HepG2 (cell line): Measurements from ENCODE around the gene IFI35. TPM values are rescaled to one million over a fixed set of nuclear protein-coding genes. Genes with fewer than 3 reads are reported as not detected.

ENCODE experiments used
- AFF4 ChIP-seq: sonication (generic); formaldehyde crosslinking; IDR thresholded peaks from 2 replicates; pipeline ENCODE4 v1.4.0; 2020; ENCODE audit warnings: missing genetic modification reagents
- CSRNP1 ChIP-seq: sonication (generic); formaldehyde crosslinking; IDR thresholded peaks from 2 replicates; pipeline ENCODE4 v1.8.1; 2023; ENCODE audit warnings: mild to moderate bottlenecking, missing genetic modification reagents
- DR1 ChIP-seq: sonication (generic); formaldehyde crosslinking; IDR thresholded peaks from 2 replicates; pipeline ENCODE4 v1.8.0; 2021; ENCODE audit warnings: mild to moderate bottlenecking, missing genetic modification reagents, inconsistent platforms
- FIP1L1 ChIP-seq: fragments of 200-400 bp; formaldehyde crosslinking; IDR thresholded peaks from 2 replicates; pipeline ENCODE4 v1.6.1; 2018; ENCODE audit warnings: low read depth, mild to moderate bottlenecking, low read length, moderate library complexity, borderline replicate concordance; ENCODE audit not compliant: insufficient read depth
- GATAD2A ChIP-seq: IDR thresholded peaks from 2 replicates; pipeline ENCODE4 v1.6.1; 2016
- HOXA9 ChIP-seq: sonication (generic); formaldehyde crosslinking; IDR thresholded peaks from 2 replicates; pipeline ENCODE4 v1.8.1; 2022; ENCODE audit warnings: missing genetic modification reagents, mild to moderate bottlenecking, moderate library complexity, borderline replicate concordance
- TSC22D2 ChIP-seq: sonication (generic); formaldehyde crosslinking; IDR thresholded peaks from 2 replicates; pipeline ENCODE4 v1.5.1; 2020; ENCODE audit warnings: missing genetic modification reagents, mild to moderate bottlenecking, borderline replicate concordance
- ZBTB33 ChIP-seq: sonication (generic); formaldehyde crosslinking; IDR thresholded peaks from 2 replicates; pipeline ENCODE4 v1.4.0; 2020; ENCODE audit warnings: missing genetic modification reagents
- ZFP36L1 ChIP-seq: sonication (generic); formaldehyde crosslinking; IDR thresholded peaks from 2 replicates; pipeline ENCODE4 v1.8.0; 2022; ENCODE audit warnings: mild to moderate bottlenecking, missing genetic modification reagents, moderate library complexity
- ZFP62 ChIP-seq: sonication (generic); formaldehyde crosslinking; IDR thresholded peaks from 2 replicates; pipeline ENCODE4 v1.4.0; 2020; ENCODE audit warnings: missing genetic modification reagents
- ZNF205 ChIP-seq: IDR thresholded peaks from 2 replicates; pipeline ENCODE4 v1.6.1; 2018; ENCODE audit warnings: missing biosample characterization, missing genetic modification reagents
- ZNF546 ChIP-seq: sonication (generic); formaldehyde crosslinking; conservative IDR thresholded peaks from 2 replicates; pipeline ENCODE4 v1.8.1; 2023; ENCODE audit warnings: mild to moderate bottlenecking, missing genetic modification reagents
- ZNF691 ChIP-seq: sonication (generic); formaldehyde crosslinking; IDR thresholded peaks from 2 replicates; pipeline ENCODE4 v1.4.0; 2020; ENCODE audit warnings: missing genetic modification reagents, low read depth, mild to moderate bottlenecking, borderline replicate concordance
- polyA plus RNA-seq, 8 experiments: library from polyadenylated mRNA; depleted of rRNA in 3 of 8; stranded (reverse) in 7 of 8; unstranded in 1 of 8; fragments of >200 nt; fragmentation: Illumina TruSeq in 4 of 8; extraction: Trizol in 4 of 8; gene quantifications; 2 replicates each; pipeline versions ENCODE4 v1.2.1 to v1.2.3, GENCODE V29; 2011 to 2016; ENCODE audit warnings: low read depth in 4 of 8, missing spikeins in 1 of 8, mixed read lengths in 1 of 8; ENCODE audit not compliant: insufficient read depth in 1 of 8
- total RNA-seq, 5 experiments: library from RNA; depleted of rRNA; stranded (reverse); fragments of >200 nt; fragmentation: Illumina TruSeq; extraction: Trizol; gene quantifications; 2 replicates each; pipeline ENCODE4 v1.2.3, GENCODE V29; 2016; ENCODE audit warnings: low read depth in 1 of 5

Gene IFI35
- total and polyA plus RNA-seq, 2 of the 13 experiments (the other 11 are each of a cell fraction or from before 2014, with no cell fraction given), result 28.9 to 38.1 TPM

- TF ChIP-seq AFF4 (CRISPR knock-in tag) (no peak), CSRNP1 (CRISPR knock-in tag) (peak; percentile 97), TSC22D2 (CRISPR knock-in tag) (no peak), ZFP36L1 (no peak), FIP1L1 (no peak), ZNF691 (CRISPR knock-in tag) (peak; percentile 71; the same call in 1 of the 2 replicates), ZNF205 (CRISPR knock-in tag) (peak; percentile 19; the same call in 1 of the 2 replicates), ZBTB33 (CRISPR knock-in tag) (no peak), GATAD2A (no peak), HOXA9 (CRISPR knock-in tag) (peak; percentile 94), ZFP62 (peak; percentile 86; the same call in 1 of the 2 replicates), DR1 (CRISPR knock-in tag) (peak; percentile 66), ZNF546 (CRISPR knock-in tag) (peak; percentile 87; the same call in 1 of the 2 replicates)
Observed at GRCh38 chr17:43021741-43022512, 15.3 kb downstream of the IFI35 start, which contains the start of gene VAT1 (continued).
